Keratinocyte (primary cell): ENCODE results near the gene MAPKAPK3. TPM values are rescaled to one million over a fixed set of nuclear protein-coding genes. Genes with fewer than 3 reads are reported as not detected.

ENCODE experiments used
- DNase-seq: peaks from one replicate; pipeline ENCODE4 v3.0.0-alpha.2; 2011; ENCODE audit warnings: low read depth, missing footprints, low spot score
- FAIRE-seq: peaks from 2 replicates; lab custom pipeline; 2011; peaks lifted over from hg19 to GRCh38; lab: Jason Lieb, UNC
- H2AFZ ChIP-seq: 2 replicates; pipeline ENCODE4 v1.6.0; 2012; ENCODE audit warnings: low read length, control low read depth, inconsistent platforms; ENCODE audit not compliant: control insufficient read depth
- H3K27ac ChIP-seq: 2 replicates; pipeline ENCODE4 v1.5.1; 2011; ENCODE audit warnings: low read length; ENCODE audit not compliant: control insufficient read depth, insufficient read depth
- H3K27me3 ChIP-seq: 3 replicates; pipeline ENCODE4 v1.6.0; 2011; ENCODE audit warnings: low read length; ENCODE audit not compliant: control insufficient read depth, insufficient read depth; ENCODE audit errors: extremely low read depth
- H3K36me3 ChIP-seq, 2 experiments: 2 replicates in 1 of 2; 3 replicates in 1 of 2; pipeline ENCODE4 v1.5.1; 2011; ENCODE audit warnings: low read length in 2 of 2, mild to moderate bottlenecking in 1 of 2; ENCODE audit not compliant: control insufficient read depth in 2 of 2, insufficient read depth in 2 of 2; ENCODE audit errors: extremely low read depth in 1 of 2
- H3K4me1 ChIP-seq: 3 replicates; pipeline ENCODE4 v1.5.1; 2011; ENCODE audit warnings: low read length; ENCODE audit not compliant: control insufficient read depth, insufficient read depth; ENCODE audit errors: extremely low read depth
- H3K4me2 ChIP-seq: 3 replicates; pipeline ENCODE4 v1.6.0; 2011; ENCODE audit warnings: low read depth, low read length; ENCODE audit not compliant: control insufficient read depth, insufficient read depth; ENCODE audit errors: extremely low read depth
- H3K4me3 ChIP-seq, 3 experiments: fragments of 200-600 bp in 1 of 3; sonication (generic) in 1 of 3; 2 replicates in 2 of 3; 3 replicates in 1 of 3; pipeline ENCODE4 v1.5.1; 2011 to 2016; ENCODE audit warnings: low read length in 3 of 3, mild to moderate bottlenecking in 3 of 3, control low read depth in 2 of 3, inconsistent platforms in 1 of 3, low read depth in 1 of 3, mixed read lengths in 1 of 3, mixed run types in 1 of 3, moderate library complexity in 1 of 3; ENCODE audit not compliant: control insufficient read depth in 2 of 3, insufficient read depth in 2 of 3; ENCODE audit errors: extremely low read depth in 1 of 3
- H3K79me2 ChIP-seq: 2 replicates; pipeline ENCODE4 v1.6.0; 2012; ENCODE audit warnings: low read length; ENCODE audit not compliant: control insufficient read depth, insufficient read depth
- H3K9ac ChIP-seq: 3 replicates; pipeline ENCODE4 v1.6.0; 2011; ENCODE audit warnings: low read length; ENCODE audit not compliant: control insufficient read depth, insufficient read depth; ENCODE audit errors: extremely low read depth
- H3K9me1 ChIP-seq: 3 replicates; pipeline ENCODE4 v1.6.0; 2011; ENCODE audit warnings: low read length; ENCODE audit not compliant: control insufficient read depth, insufficient read depth; ENCODE audit errors: extremely low read depth
- H3K9me3 ChIP-seq: 2 replicates; pipeline ENCODE4 v1.5.1; 2012; ENCODE audit warnings: low read depth, low read length; ENCODE audit not compliant: control insufficient read depth
- H4K20me1 ChIP-seq: 3 replicates; pipeline ENCODE4 v1.6.0; 2011; ENCODE audit warnings: low read length; ENCODE audit not compliant: control insufficient read depth, insufficient read depth; ENCODE audit errors: extremely low read depth
- CTCF ChIP-seq, 3 experiments: IDR thresholded peaks in 1 of 3; conservative IDR thresholded peaks in 1 of 3; optimal IDR thresholded peaks in 1 of 3; 2 replicates in 2 of 3; 3 replicates in 1 of 3; pipeline versions ENCODE3 to v1.5.1; 2011; ENCODE audit warnings: low read length in 3 of 3, mild to moderate bottlenecking in 3 of 3, moderate library complexity in 2 of 3, control low read depth in 1 of 3, inconsistent platforms in 1 of 3; ENCODE audit not compliant: insufficient read depth in 2 of 3; ENCODE audit errors: extremely low read depth in 1 of 3
- EZH2 ChIP-seq: IDR thresholded peaks from one replicate; pipeline ENCODE4 v1.6.1; 2012; ENCODE audit warnings: inconsistent platforms, mild to moderate bottlenecking, low read length, moderate library complexity
- dilution Hi-C: fragments of 300-500 bp; cut with MboI; formaldehyde crosslinking; loops from one replicate; pipeline ENCODE4 v1.7.0; 2020; ENCODE audit warnings: low sequenced_read_pairs; ENCODE audit not compliant: extremely low pct_ligation_motif_present
- polyA plus RNA-seq, 5 experiments: library from polyadenylated mRNA; depleted of rRNA in 3 of 5; stranded (reverse) in 3 of 5; stranded (forward) in 1 of 5; unstranded in 1 of 5; fragments of >200 nt; gene quantifications; 1 replicate in 1 of 5; 2 replicates in 3 of 5; 3 replicates in 1 of 5; pipeline versions ENCODE4 v1.2.1 to v1.2.3, GENCODE V29; 2011 to 2012; ENCODE audit warnings: missing spikeins in 2 of 5, low read depth in 1 of 5, low replicate concordance in 1 of 5

Gene MAPKAPK3
- polyA plus RNA-seq, 1 donor (not counting 4 experiments of a cell fraction or from before 2014, with no cell fraction given): 134 TPM

GRCh38 chr3:50612970-50613846 lies 3.7 kb upstream of the MAPKAPK3 start:
- Histone ChIP-seq H3K4me1 (peaks cover 27% of the 10 kb centered on the region), H3K36me3 (no peaks in the 10 kb centered on the region), H3K27me3 (no peaks in the 10 kb centered on the region), H3K9me1 (peaks cover 4% of the 10 kb centered on the region), H3K79me2 (peaks cover 14% of the 10 kb centered on the region), H2AFZ (no peak overlapping the region), H3K9ac (no peak overlapping the region), H3K4me2 (no peak overlapping the region), H3K27ac (no peak overlapping the region), H4K20me1 (no peaks in the 10 kb centered on the region), H3K9me3 (no peaks in the 10 kb centered on the region), H3K4me3 (no peak overlapping the region)
- TF ChIP-seq CTCF (optimal IDR thresholded peaks at IDR 0.05 in 1 of 3, IDR thresholded peaks at IDR 0.05 in 1 of 3, conservative IDR thresholded peaks at IDR 0.05 in 1 of 3; ENCODE audit: extremely low read depth in 1 of 3, insufficient read depth in 2 of 3, low read length in 3 of 3): no peak
- TF ChIP-seq EZH2: no peak
- dilution Hi-C loops: loop anchor here (25.0 kb wide), 1 partner anchor 774 kb away; the partner anchor contains the start of genes MANF and RBM15B
- DNase-seq (no peak), FAIRE-seq (no peak)

- TF ChIP-seq EZH2 (no peak), CTCF (optimal IDR thresholded peaks at IDR 0.05 in 1 of 3, IDR thresholded peaks at IDR 0.05 in 1 of 3, conservative IDR thresholded peaks at IDR 0.05 in 1 of 3; ENCODE audit: extremely low read depth in 1 of 3, insufficient read depth in 2 of 3, low read length in 3 of 3) (no peak)
- DNase-seq (no peak), FAIRE-seq (no peak)
- Histone ChIP-seq H3K4me2 (no peak overlapping the region), H3K79me2 (peaks cover 28% of the 10 kb centered on the region), H3K27me3 (no peaks in the 10 kb centered on the region), H3K4me1 (peaks cover 30% of the 10 kb centered on the region), H3K9me3 (no peaks in the 10 kb centered on the region), H2AFZ (no peak overlapping the region), H4K20me1 (no peaks in the 10 kb centered on the region), H3K4me3 (no peak overlapping the region), H3K36me3 (peaks cover 4 to 7% of the 10 kb centered on the region in 2 experiments), H3K9ac (no peak overlapping the region), H3K9me1 (peaks cover 4% of the 10 kb centered on the region), H3K27ac (no peak overlapping the region)
- dilution Hi-C loops: loop anchor here (25.0 kb wide), 1 partner anchor 772 kb away; the partner anchor contains the start of genes MANF and RBM15B
These were observed 1.8 kb upstream of the MAPKAPK3 start for GRCh38 chr3:50615190-50615589.
